Measurements from ENCODE around the gene FBXW4. TPM values are rescaled to one million over a fixed set of nuclear protein-coding genes. Genes with fewer than 3 reads are reported as not detected.
"Not testable (repeated sequence)": the region's sequence is repeated elsewhere in the genome, so short reads cannot be mapped to it uniquely, and the experiment has no call there.

FBXW4 gene
- total RNA-seq, 1 experiment from 2014 or later = 31.0 TPM

DNA sequence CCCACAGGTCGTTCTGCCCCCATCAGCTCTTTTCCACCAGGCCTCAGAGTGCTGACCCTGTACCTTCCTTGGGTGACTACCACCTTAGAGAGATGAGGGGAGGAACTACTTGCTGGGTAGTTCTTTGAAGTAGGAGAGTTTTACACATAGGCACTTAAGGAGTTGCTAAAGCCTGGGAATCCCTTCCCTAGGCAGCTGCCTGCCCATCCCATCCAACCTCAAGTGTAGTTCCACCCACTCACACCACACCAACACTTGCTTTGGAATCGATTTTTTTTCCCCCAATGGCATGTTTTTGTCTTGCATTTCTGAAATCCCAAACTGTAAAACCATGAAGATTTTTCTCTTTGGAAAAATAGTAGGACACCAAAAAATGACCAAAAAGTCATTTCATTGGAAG lies 47.7 kb downstream of the FBXW4 start:
- no peak overlapping the region for H3K4me3 ChIP-seq (ENCODE audit: low read length)
- no peaks in the 10 kb centered on the region for H3K9me3 ChIP-seq (ENCODE audit: low read length)
- no peaks in the 10 kb centered on the region for H4K20me1 ChIP-seq (ENCODE audit: insufficient read depth, low read depth, low read length)
- no peak for DNase-seq
- peaks cover 3% of the 10 kb centered on the region; the same call in 1 of the 2 replicates for H3K79me2 ChIP-seq (ENCODE audit: low read length)
- H3K36me3 ChIP-seq (ENCODE audit: insufficient read depth, low read length) = no peaks in the 10 kb centered on the region
- H3K4me2 ChIP-seq (ENCODE audit: low read depth, low read length, poor library complexity, severe bottlenecking) = no peak overlapping the region
- H3K27me3 ChIP-seq (ENCODE audit: low read length) = no peaks in the 10 kb centered on the region
- H3K9ac ChIP-seq (ENCODE audit: low read length) = no peak overlapping the region
- no peaks in the 10 kb centered on the region for H3K4me1 ChIP-seq (ENCODE audit: low read length)
- H3K9me2 ChIP-seq (replicated peaks; ENCODE audit: insufficient read depth, low read length) = no peaks in the 10 kb centered on the region
- no peak overlapping the region for H2AFZ ChIP-seq (ENCODE audit: low read length)
- no peak overlapping the region for H3K27ac ChIP-seq (ENCODE audit: low read length)

DNA sequence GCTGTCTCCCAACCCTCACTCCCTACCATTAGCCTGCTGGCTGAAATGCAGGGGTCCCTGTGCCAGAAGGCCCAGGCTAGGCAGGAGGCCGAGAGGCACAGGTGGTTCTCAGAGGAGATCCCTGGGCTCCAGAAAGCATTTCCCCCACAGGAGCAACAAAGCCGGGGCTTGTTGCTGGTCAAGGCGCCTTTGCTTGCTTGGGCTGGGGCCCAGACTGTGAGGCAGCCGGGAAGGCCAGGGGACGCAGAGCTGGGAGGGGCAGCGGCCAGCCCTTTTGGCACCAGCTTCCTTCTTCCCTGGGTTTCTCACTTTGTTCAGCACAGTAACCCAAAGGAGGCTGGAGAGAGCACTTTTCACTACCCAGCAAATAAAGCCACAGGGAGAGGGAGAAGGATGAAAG lies 48.6 kb downstream of the FBXW4 start:
- H3K27ac ChIP-seq (ENCODE audit: low read length) = no peak overlapping the region
- H2AFZ ChIP-seq (ENCODE audit: low read length) = no peak overlapping the region
- peaks cover 3% of the 10 kb centered on the region; the same call in 1 of the 2 replicates for H3K79me2 ChIP-seq (ENCODE audit: low read length)
- no peaks in the 10 kb centered on the region for H4K20me1 ChIP-seq (ENCODE audit: insufficient read depth, low read depth, low read length)
- no peak overlapping the region for H3K4me2 ChIP-seq (ENCODE audit: low read depth, low read length, poor library complexity, severe bottlenecking)
- no peaks in the 10 kb centered on the region for H3K9me3 ChIP-seq (ENCODE audit: low read length)
- no peak overlapping the region for H3K9ac ChIP-seq (ENCODE audit: low read length)
- DNase-seq = no peak
- no peak overlapping the region for H3K4me3 ChIP-seq (ENCODE audit: low read length)
- H3K9me2 ChIP-seq (replicated peaks; ENCODE audit: insufficient read depth, low read length) = no peaks in the 10 kb centered on the region
- no peaks in the 10 kb centered on the region for H3K27me3 ChIP-seq (ENCODE audit: low read length)
- no peaks in the 10 kb centered on the region for H3K36me3 ChIP-seq (ENCODE audit: insufficient read depth, low read length)
- no peaks in the 10 kb centered on the region for H3K4me1 ChIP-seq (ENCODE audit: low read length)

DNA sequence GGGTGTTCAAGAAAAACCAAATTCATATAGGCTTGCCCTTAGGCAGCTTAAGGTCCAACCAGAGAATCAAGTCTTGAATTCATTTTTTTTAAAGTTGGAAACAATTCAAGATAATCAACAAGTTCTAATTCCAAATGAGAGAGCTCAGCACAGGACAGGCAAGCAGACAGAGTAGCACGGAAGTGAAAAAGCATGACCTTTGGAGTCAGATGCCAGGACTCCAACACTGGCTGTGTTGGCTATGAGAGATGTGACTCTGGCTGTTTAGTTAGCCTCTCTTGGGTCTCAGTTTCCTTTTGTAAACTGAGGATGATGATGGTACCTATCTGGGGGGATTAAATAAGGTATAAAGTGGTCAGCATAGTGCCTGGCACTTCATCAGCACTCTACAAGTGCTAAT lies 49.3 kb downstream of the FBXW4 start:
- Histone ChIP-seq H3K4me1 (ENCODE audit: low read length) (no peaks in the 10 kb centered on the region), H3K9me2 (replicated peaks; ENCODE audit: insufficient read depth, low read length) (no peaks in the 10 kb centered on the region), H3K9ac (ENCODE audit: low read length) (no peak overlapping the region), H3K79me2 (ENCODE audit: low read length) (peaks cover 3% of the 10 kb centered on the region; the same call in 1 of the 2 replicates), H3K4me3 (ENCODE audit: low read length) (no peak overlapping the region), H3K27ac (ENCODE audit: low read length) (no peak overlapping the region), H2AFZ (ENCODE audit: low read length) (no peak overlapping the region), H3K36me3 (ENCODE audit: insufficient read depth, low read length) (no peaks in the 10 kb centered on the region), H3K9me3 (ENCODE audit: low read length) (no peaks in the 10 kb centered on the region), H3K4me2 (ENCODE audit: low read depth, low read length, poor library complexity, severe bottlenecking) (no peak overlapping the region), H4K20me1 (ENCODE audit: insufficient read depth, low read depth, low read length) (no peaks in the 10 kb centered on the region), H3K27me3 (ENCODE audit: low read length) (no peaks in the 10 kb centered on the region)
- DNase-seq = no peak

DNA sequence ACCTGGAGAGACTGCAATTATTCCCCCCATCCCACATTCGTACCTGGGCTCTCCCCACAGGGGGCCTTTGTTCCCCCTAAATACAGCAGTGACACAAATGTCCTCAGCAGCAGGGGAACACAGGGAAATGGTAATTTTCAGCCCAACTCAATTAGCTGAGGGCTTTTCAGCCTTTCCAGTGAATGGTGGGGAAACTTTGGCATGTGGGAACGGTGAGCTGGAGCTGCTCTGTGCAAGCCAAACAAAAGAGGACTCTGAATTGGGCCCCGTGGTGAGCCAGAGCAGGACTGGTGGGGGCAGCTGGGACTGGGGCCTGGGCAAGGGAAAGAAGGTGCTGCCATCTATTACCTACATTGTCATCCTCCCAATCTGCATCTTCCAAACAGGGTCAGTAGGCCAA lies 51.0 kb downstream of the FBXW4 start:
- no peak overlapping the region for H2AFZ ChIP-seq (ENCODE audit: low read length)
- H3K27ac ChIP-seq (ENCODE audit: low read length) = no peak overlapping the region
- DNase-seq = no peak
- no peaks in the 10 kb centered on the region for H4K20me1 ChIP-seq (ENCODE audit: insufficient read depth, low read depth, low read length)
- no peak overlapping the region for H3K9ac ChIP-seq (ENCODE audit: low read length)
- peaks cover 3% of the 10 kb centered on the region; the same call in 1 of the 2 replicates for H3K79me2 ChIP-seq (ENCODE audit: low read length)
- no peaks in the 10 kb centered on the region for H3K9me3 ChIP-seq (ENCODE audit: low read length)
- no peak overlapping the region for H3K4me2 ChIP-seq (ENCODE audit: low read depth, low read length, poor library complexity, severe bottlenecking)
- no peaks in the 10 kb centered on the region for H3K27me3 ChIP-seq (ENCODE audit: low read length)
- no peak overlapping the region for H3K4me3 ChIP-seq (ENCODE audit: low read length)
- H3K4me1 ChIP-seq (ENCODE audit: low read length) = no peaks in the 10 kb centered on the region
- H3K9me2 ChIP-seq (replicated peaks; ENCODE audit: insufficient read depth, low read length) = no peaks in the 10 kb centered on the region
- no peaks in the 10 kb centered on the region for H3K36me3 ChIP-seq (ENCODE audit: insufficient read depth, low read length)

DNA sequence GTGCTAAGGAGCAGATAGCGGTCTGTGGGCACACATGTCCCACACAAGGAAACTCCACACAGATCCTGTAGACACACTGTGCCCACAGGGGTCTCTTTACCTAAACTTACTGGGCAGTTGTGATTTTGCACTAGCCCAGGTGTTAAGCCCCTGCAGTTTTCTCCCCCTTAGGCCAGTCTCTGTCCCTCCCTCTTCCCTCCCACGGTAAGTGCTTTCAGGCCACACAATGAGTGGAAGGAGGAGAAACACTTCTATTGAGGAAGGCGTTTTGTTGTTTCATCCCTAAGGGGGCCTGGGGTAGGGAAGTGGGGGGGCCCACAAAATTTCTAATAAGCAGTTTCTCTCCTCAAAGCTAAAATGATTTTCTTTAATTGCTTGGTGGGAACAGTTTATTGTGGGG lies 51.4 kb downstream of the FBXW4 start:
- Histone ChIP-seq H3K9ac (ENCODE audit: low read length) (no peak overlapping the region), H3K4me2 (ENCODE audit: low read depth, low read length, poor library complexity, severe bottlenecking) (no peak overlapping the region), H3K9me3 (ENCODE audit: low read length) (no peaks in the 10 kb centered on the region), H3K36me3 (ENCODE audit: insufficient read depth, low read length) (no peaks in the 10 kb centered on the region), H2AFZ (ENCODE audit: low read length) (no peak overlapping the region), H3K27me3 (ENCODE audit: low read length) (no peaks in the 10 kb centered on the region), H3K79me2 (ENCODE audit: low read length) (peaks cover 3% of the 10 kb centered on the region; the same call in 1 of the 2 replicates), H3K9me2 (replicated peaks; ENCODE audit: insufficient read depth, low read length) (no peaks in the 10 kb centered on the region), H3K4me1 (ENCODE audit: low read length) (no peaks in the 10 kb centered on the region), H4K20me1 (ENCODE audit: insufficient read depth, low read depth, low read length) (no peaks in the 10 kb centered on the region), H3K27ac (ENCODE audit: low read length) (no peak overlapping the region), H3K4me3 (ENCODE audit: low read length) (no peak overlapping the region)
- DNase-seq = no peak

DNA sequence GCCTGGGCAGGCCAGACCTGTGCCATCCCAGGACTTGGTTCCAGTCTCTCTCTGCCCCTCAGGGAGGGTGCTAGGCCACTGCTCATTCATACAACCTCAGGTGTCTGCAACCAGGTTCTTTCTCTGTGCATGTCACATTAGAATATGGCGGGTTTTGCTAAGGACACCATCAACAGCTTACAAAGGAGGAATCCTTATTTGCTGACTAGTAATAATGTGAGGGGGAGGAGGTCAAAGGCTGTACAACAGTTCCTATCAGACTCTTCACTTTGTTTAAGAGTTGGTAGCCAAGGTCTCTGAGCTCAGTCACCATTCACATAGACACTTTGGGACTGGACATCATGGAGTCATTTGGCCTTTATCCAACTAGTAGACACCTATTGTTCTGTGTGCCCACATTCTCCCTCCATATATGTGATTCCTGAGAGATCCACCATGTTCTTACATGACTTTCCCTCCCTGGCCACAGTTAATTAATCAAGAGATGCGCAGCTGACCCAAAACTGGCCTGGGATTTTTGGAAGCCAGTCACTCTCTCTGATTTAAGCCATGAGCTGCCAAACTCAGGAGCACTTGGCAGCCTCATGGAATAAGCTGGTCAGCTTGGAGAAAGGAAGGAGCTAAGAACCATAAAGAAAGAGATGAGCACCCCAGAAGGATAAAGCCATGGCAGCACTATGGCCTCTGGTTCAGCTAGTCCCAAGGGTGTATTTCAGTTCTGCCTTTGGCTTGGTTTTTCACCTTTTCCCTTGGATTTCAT lies 55.6 kb downstream of the FBXW4 start:
- Histone ChIP-seq H3K27ac (ENCODE audit: low read length) (no peak overlapping the region), H3K79me2 (ENCODE audit: low read length) (peaks cover 6% of the 10 kb centered on the region; the same call in 1 of the 2 replicates), H3K9ac (ENCODE audit: low read length) (no peak overlapping the region), H3K4me2 (ENCODE audit: low read depth, low read length, poor library complexity, severe bottlenecking) (no peak overlapping the region), H3K9me3 (ENCODE audit: low read length) (no peaks in the 10 kb centered on the region), H3K4me3 (ENCODE audit: low read length) (no peak overlapping the region), H3K4me1 (ENCODE audit: low read length) (no peaks in the 10 kb centered on the region), H4K20me1 (ENCODE audit: insufficient read depth, low read depth, low read length) (no peaks in the 10 kb centered on the region), H2AFZ (ENCODE audit: low read length) (no peak overlapping the region), H3K27me3 (ENCODE audit: low read length) (no peaks in the 10 kb centered on the region), H3K9me2 (replicated peaks; ENCODE audit: insufficient read depth, low read length) (no peaks in the 10 kb centered on the region), H3K36me3 (ENCODE audit: insufficient read depth, low read length) (peaks cover 3% of the 10 kb centered on the region; the same call in 1 of the 2 replicates)
- no peak for DNase-seq

DNA sequence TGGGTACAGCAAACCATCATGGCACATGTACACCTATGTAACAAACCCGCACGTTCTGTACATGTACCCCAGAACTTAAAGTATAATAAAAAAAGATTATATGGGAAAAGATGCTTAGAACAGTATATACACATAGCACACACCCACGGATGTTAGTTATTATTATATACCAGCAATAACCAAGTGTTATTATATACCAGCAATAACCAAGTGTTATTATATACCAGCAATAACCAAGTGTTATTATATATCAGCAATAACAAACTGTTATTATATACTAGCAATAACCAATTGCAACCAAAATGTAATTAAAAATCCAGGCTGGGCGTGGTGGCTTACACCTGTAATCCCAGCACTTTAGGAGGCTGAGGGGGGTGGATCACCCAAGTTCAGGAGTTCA lies 61.5 kb downstream of the FBXW4 start:
- not testable (repeated sequence) for H3K9me2 ChIP-seq (replicated peaks; ENCODE audit: insufficient read depth, low read length); H3K9me3 ChIP-seq (ENCODE audit: low read length); H3K27me3 ChIP-seq (ENCODE audit: low read length); H3K9ac ChIP-seq (ENCODE audit: low read length); H3K27ac ChIP-seq (ENCODE audit: low read length); H3K36me3 ChIP-seq (ENCODE audit: insufficient read depth, low read length); H4K20me1 ChIP-seq (ENCODE audit: insufficient read depth, low read depth, low read length); DNase-seq; H3K4me1 ChIP-seq (ENCODE audit: low read length); H3K4me3 ChIP-seq (ENCODE audit: low read length); H2AFZ ChIP-seq (ENCODE audit: low read length); H3K4me2 ChIP-seq (ENCODE audit: low read depth, low read length, poor library complexity, severe bottlenecking)
- H3K79me2 ChIP-seq (ENCODE audit: low read length) = peaks cover 22% of the 10 kb centered on the region; the same call in 1 of the 2 replicates

DNA sequence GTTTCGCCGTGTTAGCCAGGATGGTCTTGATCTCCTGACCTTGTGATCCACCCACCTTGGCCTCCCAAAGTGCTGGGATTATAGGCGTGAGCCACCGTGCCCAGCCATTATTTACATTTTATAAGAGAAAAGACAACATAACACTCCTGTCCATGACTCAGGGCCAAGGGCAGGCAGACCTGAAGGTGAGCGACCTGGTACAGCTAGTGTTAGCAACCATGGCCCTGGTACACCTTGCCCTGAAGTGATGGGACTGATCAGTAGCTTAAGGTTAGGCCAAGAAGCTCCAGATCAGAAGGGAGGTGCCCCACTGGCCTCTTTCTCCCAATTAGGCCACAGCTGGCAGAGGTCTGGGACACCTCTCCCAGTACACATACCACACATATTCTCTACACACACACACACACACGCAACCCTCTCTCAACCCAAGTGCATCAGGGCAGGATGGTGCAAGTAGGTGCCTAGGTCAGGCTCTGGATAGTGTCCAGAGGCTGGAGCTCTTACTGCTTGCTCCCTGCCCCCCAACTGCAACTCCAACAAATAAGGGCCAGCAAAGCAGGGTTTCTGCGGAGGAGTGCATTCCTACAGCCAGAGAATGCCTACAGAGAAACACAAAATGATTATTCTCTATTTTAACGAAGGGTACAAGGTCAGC lies 63.0 kb downstream of the FBXW4 start:
- no peak for DNase-seq
- H3K36me3 ChIP-seq (ENCODE audit: insufficient read depth, low read length) = peaks cover 3% of the 10 kb centered on the region; the same call in 1 of the 2 replicates
- H4K20me1 ChIP-seq (ENCODE audit: insufficient read depth, low read depth, low read length) = no peaks in the 10 kb centered on the region
- H3K9me2 ChIP-seq (replicated peaks; ENCODE audit: insufficient read depth, low read length) = no peaks in the 10 kb centered on the region
- H3K27ac ChIP-seq (ENCODE audit: low read length) = no peak overlapping the region
- H3K9ac ChIP-seq (ENCODE audit: low read length) = no peak overlapping the region
- H3K79me2 ChIP-seq (ENCODE audit: low read length) = peaks cover 25% of the 10 kb centered on the region; the same call in 1 of the 2 replicates
- no peak overlapping the region for H3K4me3 ChIP-seq (ENCODE audit: low read length)
- no peaks in the 10 kb centered on the region for H3K9me3 ChIP-seq (ENCODE audit: low read length)
- H3K4me1 ChIP-seq (ENCODE audit: low read length) = no peaks in the 10 kb centered on the region
- H3K27me3 ChIP-seq (ENCODE audit: low read length) = no peaks in the 10 kb centered on the region
- no peak overlapping the region for H3K4me2 ChIP-seq (ENCODE audit: low read depth, low read length, poor library complexity, severe bottlenecking)
- no peak overlapping the region for H2AFZ ChIP-seq (ENCODE audit: low read length)
